Transverse colon (tissue), 4 donors: Measurements from ENCODE around the gene TM4SF4. TPM values are rescaled to one million over a fixed set of nuclear protein-coding genes. Genes with fewer than 3 reads are reported as not detected.

Experiments used
- DNase-seq: peaks from one replicate; pipeline ENCODE4 v3.0.0-alpha.2; 2019
- H3K27ac ChIP-seq, 4 donors: fragments of 200-600 bp; sonication (generic); 2 replicates each; pipeline ENCODE4 v1.5.1; 2016 to 2018; ENCODE audit warnings: inconsistent platforms in 4 of 4
- H3K27me3 ChIP-seq: fragments of 200-600 bp; sonication (generic); 2 replicates; pipeline ENCODE4 v1.5.1; 2017; ENCODE audit warnings: inconsistent platforms
- H3K36me3 ChIP-seq, 4 donors: fragments of 200-600 bp; sonication (generic); 2 replicates each; pipeline ENCODE4 v1.5.1; 2017 to 2019; ENCODE audit warnings: inconsistent platforms in 4 of 4
- H3K4me1 ChIP-seq, 4 donors: fragments of 200-600 bp; sonication (generic); 2 replicates each; pipeline ENCODE4 v1.5.1; 2017 to 2020; ENCODE audit warnings: inconsistent platforms in 4 of 4
- H3K4me3 ChIP-seq, 4 donors: fragments of 200-600 bp; sonication (generic); 1 replicate in 1 of 4; 2 replicates in 3 of 4; pipeline versions ENCODE4 v1.5.1 to v1.6.1; 2017 to 2019; ENCODE audit warnings: inconsistent platforms in 4 of 4
- H3K9me3 ChIP-seq, 2 donors: fragments of 200-600 bp; sonication (generic); 2 replicates each; pipeline ENCODE4 v1.5.1; 2017 to 2019; ENCODE audit warnings: inconsistent platforms in 2 of 2
- CTCF ChIP-seq, 5 experiments: fragments of 200-600 bp in 3 of 5; fragments of 450-650 bp in 2 of 5; sonication (generic) in 3 of 5; IDR thresholded peaks; 1 replicate in 2 of 5; 2 replicates in 3 of 5; pipeline ENCODE4 v1.5.1; 2016 to 2017; ENCODE audit warnings: antibody characterized with exemption in 5 of 5, inconsistent platforms in 3 of 5, mild to moderate bottlenecking in 2 of 5, moderate library complexity in 1 of 5
- EP300 ChIP-seq: sonication (generic); formaldehyde crosslinking; IDR thresholded peaks from one replicate; pipeline ENCODE4 v1.6.1; 2017; ENCODE audit warnings: antibody characterized with exemption, low read depth
- POLR2A ChIP-seq: fragments of 450-650 bp; IDR thresholded peaks from one replicate; pipeline ENCODE4 v1.6.1; 2016; ENCODE audit warnings: antibody characterized with exemption, mild to moderate bottlenecking, moderate library complexity
- POLR2AphosphoS5 ChIP-seq, 3 donors: sonication (generic); formaldehyde crosslinking; IDR thresholded peaks; one replicate each; pipeline ENCODE4 v1.6.1; 2016; ENCODE audit warnings: antibody characterized with exemption in 3 of 3
- WGBS, 2 donors: methylation state at CpG; one replicate each; pipeline ENCODE4 v1.1.5; 2018; ENCODE audit warnings: low coverage in 1 of 2; 5-methylcytosine and 5-hydroxymethylcytosine counted together
- in situ Hi-C, 4 donors: fragments of 200-750 bp; cut with MboI; loops; one replicate each; pipeline versions ENCODE4 v1.15.0 to v1.15.1; 2017; ENCODE audit warnings: low sequenced_read_pairs in 3 of 4, low pct_ligation_motif_present in 1 of 4, low pct_unique_long_range_greater_than_20kb in 1 of 4
- intact Hi-C: fragments of 100-400 bp; cut with DNase I; formaldehyde crosslinking; loops from one replicate; pipeline ENCODE4 v1.15.1; 2023; ENCODE audit warnings: low total_unique reads
- small RNA-seq, 4 donors: library from RNA; depleted of rRNA; stranded (forward); fragments of <200 nt; gene quantifications; one replicate each; pipeline ENCODE3, GENCODE V24; 2016
- total RNA-seq, 4 donors: library from RNA; depleted of rRNA; stranded (reverse); fragments of >200 nt; gene quantifications; one replicate each; pipeline ENCODE4 v1.1.0, GENCODE V29; 2016

The TM4SF4 gene
- total RNA-seq, 4 donors from 2014 or later = 0.95 to 3.1 TPM; not detected in 2

GRCh38 chr3:149552700-149553099 lies 78.2 kb downstream of the TM4SF4 start:
- in situ Hi-C loops = no loop called here

More at GRCh38 chr3:149552700-149553099, 78.2 kb downstream of the TM4SF4 start:
- 64 to 83% methylated on average over 2 of the region's 2 CpGs for WGBS, 2 donors
- Histone ChIP-seq H3K4me3 (no peak overlapping the region), H3K36me3 (no peaks in the 10 kb centered on the region), H3K27ac (peak overlapping the region; percentile 67 to 78 (median 74)), H3K27me3 (peaks cover 4% of the 10 kb centered on the region), H3K9me3 (no peaks in the 10 kb centered on the region), H3K4me1 (peaks cover 8 to 44% (median 37%) of the 10 kb centered on the region in 4 donors)
- intact Hi-C loops = no loop called here
- TF ChIP-seq POLR2A = no peak
- TF ChIP-seq EP300 = no peak
- no peak for TF ChIP-seq CTCF (IDR thresholded peaks at IDR 0.05)
- TF ChIP-seq POLR2AphosphoS5 (IDR thresholded peaks at IDR 0.05) = peak in 1 of 3 donors; percentile 8
- no peak for DNase-seq

Small RNA genes within 50 kb of the gene (small RNA-seq; reads per million reads assigned to genes)
- 0 reads per million in 4 donors for gene AC108751.2
- 0 reads per million in 4 donors for gene RNU6-1098P

Other genes starting within 250 kb of the TM4SF4 start
- 1 to 10 TPM in 1 of 4 donors, under 1 TPM in 2, not detected in 1; 0.80 to 1.4 (median 0.82) TPM for gene TM4SF18, start 141.1 kb upstream of the TM4SF4 start, total RNA-seq
- 100 to 1,000 TPM in 1 of 4 donors, 10 to 100 TPM in 3; 21.3 to 109 (median 32.3) TPM for gene TM4SF1, start 97.0 kb upstream of the TM4SF4 start, total RNA-seq
- 10 to 100 TPM; 40.3 to 80.4 (median 67.6) TPM for gene WWTR1, start 183.3 kb downstream of the TM4SF4 start, total RNA-seq